GM12878 (cell line): ENCODE measurements around the gene B3GALT6.

Experiments used
- BCL11A ChIP-seq: IDR thresholded peaks from 2 replicates; pipeline ENCODE4 v1.6.1; 2011; ENCODE audit warnings: low read depth, low read length
- MEF2A ChIP-seq: IDR thresholded peaks from 2 replicates; pipeline ENCODE4 v1.6.1; 2011; ENCODE audit warnings: low read depth, mild to moderate bottlenecking, low read length, moderate library complexity; ENCODE audit not compliant: insufficient read depth
- POLR2A ChIP-seq: IDR thresholded peaks from 2 replicates; pipeline ENCODE4 v1.6.1; 2011; ENCODE audit warnings: low read depth, mild to moderate bottlenecking, low read length
- RBBP5 ChIP-seq: fragments of 200-600 bp; sonication (generic); conservative IDR thresholded peaks from 2 replicates; pipeline ENCODE4 v1.6.1; 2016
- SIN3A ChIP-seq: IDR thresholded peaks from 2 replicates; pipeline ENCODE4 v1.6.1; 2012; ENCODE audit warnings: low read depth, low read length, improper control_type of control experiment
- TCF7 ChIP-seq: IDR thresholded peaks from 2 replicates; pipeline ENCODE4 v1.6.1; 2014; ENCODE audit warnings: antibody characterized with exemption, borderline replicate concordance
- TF ChIP-seq, protein P1 (sequence below), 3 experiments: IDR thresholded peaks in 2 of 3; conservative IDR thresholded peaks in 1 of 3; 2 replicates each; pipeline ENCODE4 v1.5.1; 2011; ENCODE audit warnings: low read depth in 3 of 3, low read length in 3 of 3, mild to moderate bottlenecking in 3 of 3, control low read depth in 2 of 3, moderate library complexity in 2 of 3, inconsistent platforms in 1 of 3, mixed read lengths in 1 of 3; ENCODE audit not compliant: control insufficient read depth in 2 of 3, insufficient read depth in 1 of 3; ENCODE audit errors: extremely low read depth in 1 of 3
- TF ChIP-seq, protein P2 (sequence below): fragments of 450-650 bp; formaldehyde crosslinking; IDR thresholded peaks from 2 replicates; pipeline ENCODE4 v1.5.0; 2022; ENCODE audit warnings: mild to moderate bottlenecking, missing genetic modification characterization
- TF ChIP-seq, protein P3 (sequence below): IDR thresholded peaks from 2 replicates; pipeline ENCODE4 v1.6.1; 2011; ENCODE audit warnings: low read depth, low read length, improper control_type of control experiment, borderline replicate concordance

DNA sequence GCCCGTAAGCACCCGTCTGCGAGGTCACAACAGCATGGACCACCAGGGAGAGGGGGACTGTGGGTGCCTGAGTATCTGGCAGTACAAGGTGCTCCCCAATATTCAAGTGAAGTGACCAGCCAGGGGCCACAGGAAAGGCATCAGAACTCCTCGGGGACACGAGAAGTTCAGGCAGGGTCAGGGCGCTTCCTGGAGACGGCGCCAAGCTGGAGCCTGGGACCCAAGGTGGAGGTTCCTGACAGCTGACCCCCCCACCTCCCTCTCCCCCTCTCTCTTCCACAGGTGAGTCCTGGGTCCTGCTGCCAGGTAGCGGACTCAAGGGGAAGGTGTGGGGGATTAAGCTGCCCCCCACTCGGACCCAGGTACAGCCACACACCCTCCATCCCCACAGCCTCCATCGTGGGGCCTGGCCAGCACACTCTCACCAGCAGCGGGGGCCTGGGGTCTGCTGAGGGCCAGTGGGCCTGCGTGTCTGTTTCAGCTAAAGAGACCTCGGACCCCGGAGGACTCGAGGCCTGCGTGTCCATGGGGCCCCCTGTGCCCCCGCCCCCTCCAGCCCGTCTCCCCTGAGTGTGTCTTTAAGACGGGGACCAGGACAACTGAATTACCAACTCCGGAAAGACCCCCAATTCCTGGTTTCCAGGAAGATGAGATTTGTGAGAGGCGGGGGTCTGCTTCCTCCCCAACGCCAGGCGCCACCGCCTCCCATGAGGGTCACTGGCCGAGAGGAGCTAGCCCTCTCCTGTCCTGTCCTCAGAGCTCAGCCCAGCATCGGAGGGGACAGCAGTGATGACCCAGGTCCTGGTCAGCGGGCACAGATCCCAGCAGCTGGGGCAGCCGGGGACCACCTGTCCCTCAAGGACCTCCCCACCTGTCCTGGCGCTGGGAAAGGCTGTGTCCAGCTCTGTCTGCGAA, 31.8 kb upstream of the B3GALT6 start:
- TF ChIP-seq, protein P1, sequence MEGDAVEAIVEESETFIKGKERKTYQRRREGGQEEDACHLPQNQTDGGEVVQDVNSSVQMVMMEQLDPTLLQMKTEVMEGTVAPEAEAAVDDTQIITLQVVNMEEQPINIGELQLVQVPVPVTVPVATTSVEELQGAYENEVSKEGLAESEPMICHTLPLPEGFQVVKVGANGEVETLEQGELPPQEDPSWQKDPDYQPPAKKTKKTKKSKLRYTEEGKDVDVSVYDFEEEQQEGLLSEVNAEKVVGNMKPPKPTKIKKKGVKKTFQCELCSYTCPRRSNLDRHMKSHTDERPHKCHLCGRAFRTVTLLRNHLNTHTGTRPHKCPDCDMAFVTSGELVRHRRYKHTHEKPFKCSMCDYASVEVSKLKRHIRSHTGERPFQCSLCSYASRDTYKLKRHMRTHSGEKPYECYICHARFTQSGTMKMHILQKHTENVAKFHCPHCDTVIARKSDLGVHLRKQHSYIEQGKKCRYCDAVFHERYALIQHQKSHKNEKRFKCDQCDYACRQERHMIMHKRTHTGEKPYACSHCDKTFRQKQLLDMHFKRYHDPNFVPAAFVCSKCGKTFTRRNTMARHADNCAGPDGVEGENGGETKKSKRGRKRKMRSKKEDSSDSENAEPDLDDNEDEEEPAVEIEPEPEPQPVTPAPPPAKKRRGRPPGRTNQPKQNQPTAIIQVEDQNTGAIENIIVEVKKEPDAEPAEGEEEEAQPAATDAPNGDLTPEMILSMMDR (IDR thresholded peaks at IDR 0.05 in 2 of 3, conservative IDR thresholded peaks at IDR 0.05 in 1 of 3; ENCODE audit: control insufficient read depth in 2 of 3, extremely low read depth in 1 of 3, insufficient read depth in 1 of 3, low read depth in 3 of 3, low read length in 3 of 3): no peak
- TF ChIP-seq, protein P2, sequence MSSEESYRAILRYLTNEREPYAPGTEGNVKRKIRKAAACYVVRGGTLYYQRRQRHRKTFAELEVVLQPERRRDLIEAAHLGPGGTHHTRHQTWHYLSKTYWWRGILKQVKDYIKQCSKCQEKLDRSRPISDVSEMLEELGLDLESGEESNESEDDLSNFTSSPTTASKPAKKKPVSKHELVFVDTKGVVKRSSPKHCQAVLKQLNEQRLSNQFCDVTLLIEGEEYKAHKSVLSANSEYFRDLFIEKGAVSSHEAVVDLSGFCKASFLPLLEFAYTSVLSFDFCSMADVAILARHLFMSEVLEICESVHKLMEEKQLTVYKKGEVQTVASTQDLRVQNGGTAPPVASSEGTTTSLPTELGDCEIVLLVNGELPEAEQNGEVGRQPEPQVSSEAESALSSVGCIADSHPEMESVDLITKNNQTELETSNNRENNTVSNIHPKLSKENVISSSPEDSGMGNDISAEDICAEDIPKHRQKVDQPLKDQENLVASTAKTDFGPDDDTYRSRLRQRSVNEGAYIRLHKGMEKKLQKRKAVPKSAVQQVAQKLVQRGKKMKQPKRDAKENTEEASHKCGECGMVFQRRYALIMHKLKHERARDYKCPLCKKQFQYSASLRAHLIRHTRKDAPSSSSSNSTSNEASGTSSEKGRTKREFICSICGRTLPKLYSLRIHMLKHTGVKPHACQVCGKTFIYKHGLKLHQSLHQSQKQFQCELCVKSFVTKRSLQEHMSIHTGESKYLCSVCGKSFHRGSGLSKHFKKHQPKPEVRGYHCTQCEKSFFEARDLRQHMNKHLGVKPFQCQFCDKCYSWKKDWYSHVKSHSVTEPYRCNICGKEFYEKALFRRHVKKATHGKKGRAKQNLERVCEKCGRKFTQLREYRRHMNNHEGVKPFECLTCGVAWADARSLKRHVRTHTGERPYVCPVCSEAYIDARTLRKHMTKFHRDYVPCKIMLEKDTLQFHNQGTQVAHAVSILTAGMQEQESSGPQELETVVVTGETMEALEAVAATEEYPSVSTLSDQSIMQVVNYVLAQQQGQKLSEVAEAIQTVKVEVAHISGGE: no peak
- TF ChIP-seq MEF2A (no peak), SIN3A (no peak), BCL11A (no peak), RBBP5 (no peak), POLR2A (no peak), TCF7 (no peak)
- TF ChIP-seq, protein P3, sequence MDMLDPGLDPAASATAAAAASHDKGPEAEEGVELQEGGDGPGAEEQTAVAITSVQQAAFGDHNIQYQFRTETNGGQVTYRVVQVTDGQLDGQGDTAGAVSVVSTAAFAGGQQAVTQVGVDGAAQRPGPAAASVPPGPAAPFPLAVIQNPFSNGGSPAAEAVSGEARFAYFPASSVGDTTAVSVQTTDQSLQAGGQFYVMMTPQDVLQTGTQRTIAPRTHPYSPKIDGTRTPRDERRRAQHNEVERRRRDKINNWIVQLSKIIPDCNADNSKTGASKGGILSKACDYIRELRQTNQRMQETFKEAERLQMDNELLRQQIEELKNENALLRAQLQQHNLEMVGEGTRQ: no peak
